Nasal cavity respiratory epithelium epithelial cell of viscerocranial mucosa (primary cell): ENCODE results near the gene CSNK2A1. TPM values are rescaled to one million over a fixed set of nuclear protein-coding genes. Genes with fewer than 3 reads are reported as not detected.

Experiments used
- total RNA-seq: library from RNA; depleted of rRNA; stranded (reverse); fragments of >200 nt; gene quantifications from 2 replicates; pipeline ENCODE4 v1.2.3, GENCODE V29; 2014

Gene CSNK2A1
- 299 and 302 TPM in 2 replicates for total RNA-seq

GRCh38 chr20:543369-544152 lies at the start of gene CSNK2A1:
CSNK2A1 (minus strand) TSS chr20:543790; CDS start chr20:508551, 35,239 bp downstream.

DNA sequence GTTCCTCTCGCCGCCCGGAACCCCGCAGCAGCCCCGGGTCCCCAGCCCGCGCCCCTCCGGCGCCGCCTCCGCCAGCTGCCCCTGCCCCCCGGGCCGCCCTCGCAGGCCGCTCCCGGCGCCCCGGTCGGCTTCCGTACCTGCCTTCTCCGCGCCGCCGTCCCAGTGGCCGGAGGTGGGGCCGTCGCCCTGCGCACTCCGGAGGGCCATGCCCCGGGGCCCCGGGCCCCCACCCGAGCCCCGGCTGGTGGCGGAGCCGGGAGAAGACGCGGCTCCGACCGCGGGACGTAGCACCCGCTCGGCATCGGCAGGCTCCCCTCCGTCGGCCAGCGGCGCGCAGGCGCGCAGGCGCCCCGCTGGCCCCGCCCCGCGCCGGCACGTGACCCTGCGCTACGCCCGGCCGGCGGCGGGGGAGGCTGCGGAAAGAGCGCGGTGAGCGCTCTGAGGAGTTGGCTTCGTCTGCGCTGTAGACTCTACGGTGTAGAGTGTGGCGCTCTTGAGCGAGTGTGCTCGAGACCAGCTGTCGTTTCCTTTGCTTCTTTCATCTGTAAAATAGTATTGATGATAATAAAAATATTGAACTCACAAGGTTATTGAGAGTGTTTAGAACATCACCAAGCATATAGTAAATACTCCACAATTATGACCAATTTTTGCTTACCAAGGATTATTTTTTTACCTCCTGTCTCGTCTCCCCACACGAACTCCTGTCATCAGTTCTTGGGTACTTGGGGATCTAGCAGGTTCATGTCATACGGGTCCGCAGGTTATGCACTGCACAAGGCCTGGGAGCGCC lies 81.2 kb downstream of the CSNK2A1 start, which contains the start of gene TBC1D20:
Gene TBC1D20 (minus strand): TSS at position 335 of the 793 bp plus-strand sequence. CDS start 128 bp downstream, at position 207.

Other genes with a start within 250 kb of the CSNK2A1 start
- gene ZCCHC3, start 246.2 kb downstream of the CSNK2A1 start, total RNA-seq, result 10.3 and 15.7 TPM in 2 replicates
- 2.1 and 4.2 TPM in 2 replicates for gene SOX12, start 218.2 kb downstream of the CSNK2A1 start, total RNA-seq
- gene NRSN2, start 196.7 kb downstream of the CSNK2A1 start, total RNA-seq, result 6.2 and 25.6 TPM in 2 replicates
- 392 and 496 TPM in 2 replicates for gene TRIB3, start 163.0 kb downstream of the CSNK2A1 start, total RNA-seq
- 214 and 263 TPM in 2 replicates for gene RBCK1, start 135.5 kb downstream of the CSNK2A1 start, total RNA-seq
- gene TBC1D20, start 81.3 kb downstream of the CSNK2A1 start, total RNA-seq, result 30.8 and 50.0 TPM in 2 replicates
- gene TCF15, start 66.5 kb upstream of the CSNK2A1 start, total RNA-seq, result not detected in 2 replicates
- 90.8 and 111 TPM in 2 replicates for gene SRXN1, start 109.4 kb upstream of the CSNK2A1 start, total RNA-seq
- gene SCRT2, start 132.0 kb upstream of the CSNK2A1 start, total RNA-seq, result not detected in 2 replicates
- 0.34 and 3.5 TPM in 2 replicates for gene SLC52A3, start 224.7 kb upstream of the CSNK2A1 start, total RNA-seq